ENCODE measurements around the gene CPNE5. TPM values are rescaled to one million over a fixed set of nuclear protein-coding genes. Genes with fewer than 3 reads are reported as not detected.

Gene CPNE5
- polyA plus RNA-seq, 1 of the 3 experiments (the other 2 are of a cell fraction), result 0.30 TPM

DNA sequence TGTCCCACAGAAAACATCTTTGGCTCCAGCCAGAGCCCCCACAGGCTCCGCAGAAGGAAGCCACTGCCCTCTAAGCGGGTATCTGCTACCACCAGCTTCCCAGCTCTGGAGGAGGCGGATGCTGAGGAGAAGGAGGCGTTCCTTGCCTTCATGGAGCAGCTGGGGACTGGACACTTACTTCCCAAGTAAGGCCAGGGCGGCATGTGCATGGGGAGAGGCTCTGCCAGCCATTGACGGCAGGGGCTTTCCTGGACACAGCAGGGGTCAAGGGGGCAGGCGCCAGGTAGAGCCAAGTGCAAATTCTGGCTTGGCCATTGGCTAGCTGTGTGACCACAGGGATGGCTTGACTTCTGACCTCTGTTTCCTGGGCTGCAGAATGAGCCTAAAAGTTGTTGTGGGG, 123.8 kb downstream of the CPNE5 start:
- no peak overlapping the region for H3K4me3 ChIP-seq (ENCODE audit: low read depth in 2 of 2, low read length in 1 of 2)
- no peaks in the 10 kb centered on the region for H3F3A ChIP-seq (replicated peaks; ENCODE audit: insufficient read depth)
- H3K36me3 ChIP-seq (replicated peaks in 1 of 2; ENCODE audit: control insufficient read depth in 1 of 2, insufficient read depth in 2 of 2, low read length in 1 of 2), result no peaks in the 10 kb centered on the region
- no peak overlapping the region for H3K27ac ChIP-seq (ENCODE audit: low read depth in 2 of 2, low read length in 1 of 2)
- peaks cover 0 to 13% of the 10 kb centered on the region in 2 experiments; a peak in 1 of 4 replicates for H3K4me1 ChIP-seq (ENCODE audit: control insufficient read depth in 1 of 2, insufficient read depth in 2 of 2, low read depth in 1 of 2, low read length in 1 of 2)
- no peaks in the 10 kb centered on the region for H3K9me2 ChIP-seq
- no peaks in the 10 kb centered on the region for H3K27me3 ChIP-seq (ENCODE audit: insufficient read depth)
- H2AFZ ChIP-seq (ENCODE audit: low read depth), result no peak overlapping the region
- CTCF ChIA-PET, result interaction anchor here (0.5 to 4.5 kb wide), 2 partner anchors 36 to 44 kb away, joined by 3 to 15 read pairs; no protein-coding TSS in a partner anchor
- no peak for DNase-seq
- H3K4me2 ChIP-seq, result no peak overlapping the region
- no peaks in the 10 kb centered on the region for H4K20me1 ChIP-seq (ENCODE audit: insufficient read depth)
- no peaks in the 10 kb centered on the region for H3K79me2 ChIP-seq (ENCODE audit: insufficient read depth)
- H3K9me3 ChIP-seq, result no peaks in the 10 kb centered on the region
- 69% methylated on average over 3 of the region's 7 CpGs for WGBS (ENCODE audit: low lambda C conversion rate)
- POLR2A ChIA-PET, result no interaction called here
- TF ChIP-seq, protein P1, sequence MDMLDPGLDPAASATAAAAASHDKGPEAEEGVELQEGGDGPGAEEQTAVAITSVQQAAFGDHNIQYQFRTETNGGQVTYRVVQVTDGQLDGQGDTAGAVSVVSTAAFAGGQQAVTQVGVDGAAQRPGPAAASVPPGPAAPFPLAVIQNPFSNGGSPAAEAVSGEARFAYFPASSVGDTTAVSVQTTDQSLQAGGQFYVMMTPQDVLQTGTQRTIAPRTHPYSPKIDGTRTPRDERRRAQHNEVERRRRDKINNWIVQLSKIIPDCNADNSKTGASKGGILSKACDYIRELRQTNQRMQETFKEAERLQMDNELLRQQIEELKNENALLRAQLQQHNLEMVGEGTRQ (IDR thresholded peaks at IDR 0.05; ENCODE audit: borderline replicate concordance, low read depth, low read length), result no peak
- TF ChIP-seq JUND (IDR thresholded peaks at IDR 0.05) (no peak), FOXM1 (IDR thresholded peaks at IDR 0.05; ENCODE audit: low read depth) (no peak), FOSL2 (IDR thresholded peaks at IDR 0.05; ENCODE audit: borderline replicate concordance, low read depth) (no peak), POLR2AphosphoS5 (IDR thresholded peaks at IDR 0.05; ENCODE audit: low read depth, low read length) (no peak), RXRA (IDR thresholded peaks at IDR 0.05; ENCODE audit: borderline replicate concordance, low read depth) (no peak), RAD21 (IDR thresholded peaks at IDR 0.05; ENCODE audit: low read length) (no peak), TEAD4 (IDR thresholded peaks at IDR 0.05; ENCODE audit: borderline replicate concordance, insufficient read depth) (no peak), YY1 (IDR thresholded peaks at IDR 0.05; ENCODE audit: low read depth) (no peak)
- TF ChIP-seq, protein P2, sequence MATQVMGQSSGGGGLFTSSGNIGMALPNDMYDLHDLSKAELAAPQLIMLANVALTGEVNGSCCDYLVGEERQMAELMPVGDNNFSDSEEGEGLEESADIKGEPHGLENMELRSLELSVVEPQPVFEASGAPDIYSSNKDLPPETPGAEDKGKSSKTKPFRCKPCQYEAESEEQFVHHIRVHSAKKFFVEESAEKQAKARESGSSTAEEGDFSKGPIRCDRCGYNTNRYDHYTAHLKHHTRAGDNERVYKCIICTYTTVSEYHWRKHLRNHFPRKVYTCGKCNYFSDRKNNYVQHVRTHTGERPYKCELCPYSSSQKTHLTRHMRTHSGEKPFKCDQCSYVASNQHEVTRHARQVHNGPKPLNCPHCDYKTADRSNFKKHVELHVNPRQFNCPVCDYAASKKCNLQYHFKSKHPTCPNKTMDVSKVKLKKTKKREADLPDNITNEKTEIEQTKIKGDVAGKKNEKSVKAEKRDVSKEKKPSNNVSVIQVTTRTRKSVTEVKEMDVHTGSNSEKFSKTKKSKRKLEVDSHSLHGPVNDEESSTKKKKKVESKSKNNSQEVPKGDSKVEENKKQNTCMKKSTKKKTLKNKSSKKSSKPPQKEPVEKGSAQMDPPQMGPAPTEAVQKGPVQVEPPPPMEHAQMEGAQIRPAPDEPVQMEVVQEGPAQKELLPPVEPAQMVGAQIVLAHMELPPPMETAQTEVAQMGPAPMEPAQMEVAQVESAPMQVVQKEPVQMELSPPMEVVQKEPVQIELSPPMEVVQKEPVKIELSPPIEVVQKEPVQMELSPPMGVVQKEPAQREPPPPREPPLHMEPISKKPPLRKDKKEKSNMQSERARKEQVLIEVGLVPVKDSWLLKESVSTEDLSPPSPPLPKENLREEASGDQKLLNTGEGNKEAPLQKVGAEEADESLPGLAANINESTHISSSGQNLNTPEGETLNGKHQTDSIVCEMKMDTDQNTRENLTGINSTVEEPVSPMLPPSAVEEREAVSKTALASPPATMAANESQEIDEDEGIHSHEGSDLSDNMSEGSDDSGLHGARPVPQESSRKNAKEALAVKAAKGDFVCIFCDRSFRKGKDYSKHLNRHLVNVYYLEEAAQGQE (IDR thresholded peaks at IDR 0.05; ENCODE audit: low read depth, low read length), result no peak
- TF ChIP-seq, protein P3, sequence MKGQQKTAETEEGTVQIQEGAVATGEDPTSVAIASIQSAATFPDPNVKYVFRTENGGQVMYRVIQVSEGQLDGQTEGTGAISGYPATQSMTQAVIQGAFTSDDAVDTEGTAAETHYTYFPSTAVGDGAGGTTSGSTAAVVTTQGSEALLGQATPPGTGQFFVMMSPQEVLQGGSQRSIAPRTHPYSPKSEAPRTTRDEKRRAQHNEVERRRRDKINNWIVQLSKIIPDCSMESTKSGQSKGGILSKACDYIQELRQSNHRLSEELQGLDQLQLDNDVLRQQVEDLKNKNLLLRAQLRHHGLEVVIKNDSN (IDR thresholded peaks at IDR 0.05; ENCODE audit: borderline replicate concordance, low read depth), result no peak
- TF ChIP-seq, protein P4, sequence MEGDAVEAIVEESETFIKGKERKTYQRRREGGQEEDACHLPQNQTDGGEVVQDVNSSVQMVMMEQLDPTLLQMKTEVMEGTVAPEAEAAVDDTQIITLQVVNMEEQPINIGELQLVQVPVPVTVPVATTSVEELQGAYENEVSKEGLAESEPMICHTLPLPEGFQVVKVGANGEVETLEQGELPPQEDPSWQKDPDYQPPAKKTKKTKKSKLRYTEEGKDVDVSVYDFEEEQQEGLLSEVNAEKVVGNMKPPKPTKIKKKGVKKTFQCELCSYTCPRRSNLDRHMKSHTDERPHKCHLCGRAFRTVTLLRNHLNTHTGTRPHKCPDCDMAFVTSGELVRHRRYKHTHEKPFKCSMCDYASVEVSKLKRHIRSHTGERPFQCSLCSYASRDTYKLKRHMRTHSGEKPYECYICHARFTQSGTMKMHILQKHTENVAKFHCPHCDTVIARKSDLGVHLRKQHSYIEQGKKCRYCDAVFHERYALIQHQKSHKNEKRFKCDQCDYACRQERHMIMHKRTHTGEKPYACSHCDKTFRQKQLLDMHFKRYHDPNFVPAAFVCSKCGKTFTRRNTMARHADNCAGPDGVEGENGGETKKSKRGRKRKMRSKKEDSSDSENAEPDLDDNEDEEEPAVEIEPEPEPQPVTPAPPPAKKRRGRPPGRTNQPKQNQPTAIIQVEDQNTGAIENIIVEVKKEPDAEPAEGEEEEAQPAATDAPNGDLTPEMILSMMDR (IDR thresholded peaks at IDR 0.05), result no peak
- TF ChIP-seq, protein P5, sequence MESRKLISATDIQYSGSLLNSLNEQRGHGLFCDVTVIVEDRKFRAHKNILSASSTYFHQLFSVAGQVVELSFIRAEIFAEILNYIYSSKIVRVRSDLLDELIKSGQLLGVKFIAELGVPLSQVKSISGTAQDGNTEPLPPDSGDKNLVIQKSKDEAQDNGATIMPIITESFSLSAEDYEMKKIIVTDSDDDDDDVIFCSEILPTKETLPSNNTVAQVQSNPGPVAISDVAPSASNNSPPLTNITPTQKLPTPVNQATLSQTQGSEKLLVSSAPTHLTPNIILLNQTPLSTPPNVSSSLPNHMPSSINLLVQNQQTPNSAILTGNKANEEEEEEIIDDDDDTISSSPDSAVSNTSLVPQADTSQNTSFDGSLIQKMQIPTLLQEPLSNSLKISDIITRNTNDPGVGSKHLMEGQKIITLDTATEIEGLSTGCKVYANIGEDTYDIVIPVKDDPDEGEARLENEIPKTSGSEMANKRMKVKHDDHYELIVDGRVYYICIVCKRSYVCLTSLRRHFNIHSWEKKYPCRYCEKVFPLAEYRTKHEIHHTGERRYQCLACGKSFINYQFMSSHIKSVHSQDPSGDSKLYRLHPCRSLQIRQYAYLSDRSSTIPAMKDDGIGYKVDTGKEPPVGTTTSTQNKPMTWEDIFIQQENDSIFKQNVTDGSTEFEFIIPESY (IDR thresholded peaks at IDR 0.05; ENCODE audit: borderline replicate concordance, low read depth), result no peak
- no peak overlapping the region for H3K9ac ChIP-seq
